Measurements from ENCODE around the gene OR1J4. TPM values are rescaled to one million over a fixed set of nuclear protein-coding genes. Genes with fewer than 3 reads are reported as not detected.

OR1J4 gene
- total and polyA plus RNA-seq, 7 donors, result not detected

- H3K36me3 ChIP-seq (ENCODE audit: insufficient read depth in 1 of 2, low read depth in 1 of 2), result no peaks in the 10 kb centered on the region
- DNase-seq (no peak), ATAC-seq (no peak)
- WGBS, 3 donors, result 62 to 70% (median 65%) methylated on average over 2 of the region's 2 CpGs
- H3K9me3 ChIP-seq, result peaks cover 6% of the 10 kb centered on the region
- H3K4me1 ChIP-seq, result no peaks in the 10 kb centered on the region
- H3K27me3 ChIP-seq (ENCODE audit: insufficient read depth in 3 of 3, low read length in 2 of 3), result no peaks in the 10 kb centered on the region
- H3K4me3 ChIP-seq, result no peak overlapping the region
- no peak overlapping the region for H3K27ac ChIP-seq
- TF ChIP-seq CTCF (IDR thresholded peaks at IDR 0.05), result no peak
- intact Hi-C loops (cut with DNase I), result no loop called here
Observed at GRCh38 chr9:122538757-122539156, 19.8 kb downstream of the OR1J4 start.

- H3K9me3 ChIP-seq, result no peaks in the 10 kb centered on the region
- peaks cover 0 to 2% (median 0%) of the 10 kb centered on the region in 3 donors for H3K27me3 ChIP-seq (ENCODE audit: insufficient read depth in 3 of 3, low read length in 2 of 3)
- ATAC-seq, result no peak
- H3K27ac ChIP-seq, result no peak overlapping the region
- TF ChIP-seq CTCF (IDR thresholded peaks at IDR 0.05), result no peak
- H3K36me3 ChIP-seq (ENCODE audit: insufficient read depth in 1 of 2, low read depth in 1 of 2), result no peaks in the 10 kb centered on the region
- no peak overlapping the region for H3K4me3 ChIP-seq
- intact Hi-C loops (cut with DNase I), result no loop called here
- no peaks in the 10 kb centered on the region for H3K4me1 ChIP-seq
- WGBS, 3 donors, result 42 to 51% (median 49%) methylated on average over 8 of the region's 8 CpGs
- DNase-seq, result no peak
Observed at GRCh38 chr9:122546196-122546595, 27.3 kb downstream of the OR1J4 start.

GRCh38 chr9:122551371-122551770, 32.4 kb downstream of the OR1J4 start:
- no peak for ATAC-seq
- no peak for DNase-seq
- H3K9me3 ChIP-seq, result no peaks in the 10 kb centered on the region
- 69 to 80% (median 78%) methylated on average over 5 of the region's 5 CpGs for WGBS, 3 donors
- H3K36me3 ChIP-seq (ENCODE audit: insufficient read depth in 1 of 2, low read depth in 1 of 2), result no peaks in the 10 kb centered on the region
- H3K27ac ChIP-seq, result no peak overlapping the region
- no peak for TF ChIP-seq CTCF (IDR thresholded peaks at IDR 0.05)
- intact Hi-C loops (cut with DNase I), result no loop called here
- H3K27me3 ChIP-seq (ENCODE audit: insufficient read depth in 3 of 3, low read length in 2 of 3), result peaks cover 0 to 2% (median 0%) of the 10 kb centered on the region in 3 donors
- no peak overlapping the region for H3K4me3 ChIP-seq
- H3K4me1 ChIP-seq, result no peaks in the 10 kb centered on the region

GRCh38 chr9:122552812-122553211, 33.9 kb downstream of the OR1J4 start, which contains the start of gene OR1N2:
OR1N2 (plus strand) TSS chr9:122553112; CDS start chr9:122553212, 100 bp downstream.
- intact Hi-C loops (cut with DNase I), result no loop called here
- Histone ChIP-seq H3K27ac (no peak within 1 kb of the TSS), H3K27me3 (ENCODE audit: insufficient read depth in 3 of 3, low read length in 2 of 3) (no peaks in the 10 kb centered on the region), H3K36me3 (ENCODE audit: insufficient read depth in 1 of 2, low read depth in 1 of 2) (no peaks in the 10 kb centered on the region), H3K4me1 (no peaks in the 10 kb centered on the region), H3K9me3 (no peaks in the 10 kb centered on the region), H3K4me3 (no peak within 1 kb of the TSS)
- DNase-seq (no peak), ATAC-seq (no peak)
- 75 to 77% (median 77%) methylated on average over 2 of the region's 2 CpGs for WGBS, 3 donors
- no peak for TF ChIP-seq CTCF (IDR thresholded peaks at IDR 0.05)

- no peaks in the 10 kb centered on the region for H3K27me3 ChIP-seq (ENCODE audit: insufficient read depth in 3 of 3, low read length in 2 of 3)
- no peak for TF ChIP-seq CTCF (IDR thresholded peaks at IDR 0.05)
- ATAC-seq (no peak), DNase-seq (no peak)
- no peaks in the 10 kb centered on the region for H3K36me3 ChIP-seq (ENCODE audit: insufficient read depth in 1 of 2, low read depth in 1 of 2)
- 75 to 82% (median 78%) methylated on average over 4 of the region's 4 CpGs for WGBS, 3 donors
- intact Hi-C loops (cut with DNase I), result no loop called here
- no peak overlapping the region for H3K27ac ChIP-seq
- H3K4me1 ChIP-seq, result no peaks in the 10 kb centered on the region
- no peaks in the 10 kb centered on the region for H3K9me3 ChIP-seq
- no peak overlapping the region for H3K4me3 ChIP-seq
Observed at GRCh38 chr9:122561446-122561845, 42.5 kb downstream of the OR1J4 start.

All from psoas muscle (tissue), 8 donors.